GM19397 (cell line): Measurements from ENCODE around the gene ARHGAP45.
A peak's percentile ranks its signal among the peaks of the same experiment; 100 is the strongest.
"Not testable (repeated sequence)": the region's sequence is repeated elsewhere in the genome, so short reads cannot be mapped to it uniquely, and the experiment has no call there.

Experiments used
- ATAC-seq: cut with Tn5 transposase; IDR thresholded peaks from one replicate; pipeline ENCODE4 v1.9.1; 2021; ENCODE audit warnings: mild to moderate bottlenecking, moderate library complexity; ENCODE audit not compliant: unreplicated experiment

Gene ARHGAP45

DNA sequence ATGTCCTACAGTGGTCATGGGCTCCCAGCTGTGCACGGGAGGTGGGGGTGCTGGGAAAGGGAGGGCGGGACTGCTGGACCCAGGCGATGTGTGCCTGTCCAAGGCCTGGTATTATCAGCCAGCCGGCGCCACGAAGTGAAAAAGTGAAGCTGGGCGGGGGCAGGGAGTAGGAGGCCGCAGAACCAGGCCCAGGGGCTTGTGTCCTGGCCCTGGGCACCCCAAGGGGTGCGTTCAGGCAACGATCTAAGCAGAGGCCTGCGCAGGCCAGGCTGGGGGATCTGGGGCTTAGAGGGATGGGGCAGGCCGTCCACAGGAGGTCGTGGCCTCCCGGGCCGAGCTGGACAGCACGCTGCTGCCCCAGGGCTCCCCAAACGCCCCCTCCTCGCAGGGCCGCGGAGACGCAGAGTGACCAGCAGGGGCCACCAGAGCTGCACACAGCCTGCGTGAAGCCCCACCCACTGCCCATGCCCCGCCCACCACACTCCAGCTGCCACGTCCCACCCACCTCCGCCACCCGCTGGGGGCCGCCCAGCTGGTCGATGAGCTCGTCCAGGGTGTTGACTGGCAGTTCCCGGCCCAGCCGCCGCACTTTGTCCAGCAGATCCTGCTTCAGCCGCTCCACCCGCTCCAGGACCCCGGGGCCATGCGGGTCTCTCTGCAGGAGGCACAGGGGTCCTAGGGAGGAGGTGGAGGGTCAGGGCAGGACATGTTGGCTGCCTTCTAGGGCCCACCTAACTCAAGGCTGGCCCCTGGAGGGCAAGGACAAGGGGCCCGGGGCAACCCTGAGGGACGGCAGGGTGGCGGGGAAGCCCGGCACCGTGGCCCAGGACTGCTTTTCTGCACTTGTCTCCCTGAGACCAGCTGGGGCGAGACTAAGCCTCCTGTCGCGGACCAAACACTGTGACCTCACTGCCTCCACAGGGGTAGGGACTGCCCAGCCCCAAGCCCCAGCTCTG lies 46.3 kb downstream of the ARHGAP45 start:
- ATAC-seq: peak; percentile 49

GRCh38 chr19:1113986-1114483 lies 47.1 kb downstream of the ARHGAP45 start:
- ATAC-seq: no peak

- not testable (repeated sequence) for ATAC-seq
Observed at GRCh38 chr19:1114728-1115127, 47.8 kb downstream of the ARHGAP45 start.

DNA sequence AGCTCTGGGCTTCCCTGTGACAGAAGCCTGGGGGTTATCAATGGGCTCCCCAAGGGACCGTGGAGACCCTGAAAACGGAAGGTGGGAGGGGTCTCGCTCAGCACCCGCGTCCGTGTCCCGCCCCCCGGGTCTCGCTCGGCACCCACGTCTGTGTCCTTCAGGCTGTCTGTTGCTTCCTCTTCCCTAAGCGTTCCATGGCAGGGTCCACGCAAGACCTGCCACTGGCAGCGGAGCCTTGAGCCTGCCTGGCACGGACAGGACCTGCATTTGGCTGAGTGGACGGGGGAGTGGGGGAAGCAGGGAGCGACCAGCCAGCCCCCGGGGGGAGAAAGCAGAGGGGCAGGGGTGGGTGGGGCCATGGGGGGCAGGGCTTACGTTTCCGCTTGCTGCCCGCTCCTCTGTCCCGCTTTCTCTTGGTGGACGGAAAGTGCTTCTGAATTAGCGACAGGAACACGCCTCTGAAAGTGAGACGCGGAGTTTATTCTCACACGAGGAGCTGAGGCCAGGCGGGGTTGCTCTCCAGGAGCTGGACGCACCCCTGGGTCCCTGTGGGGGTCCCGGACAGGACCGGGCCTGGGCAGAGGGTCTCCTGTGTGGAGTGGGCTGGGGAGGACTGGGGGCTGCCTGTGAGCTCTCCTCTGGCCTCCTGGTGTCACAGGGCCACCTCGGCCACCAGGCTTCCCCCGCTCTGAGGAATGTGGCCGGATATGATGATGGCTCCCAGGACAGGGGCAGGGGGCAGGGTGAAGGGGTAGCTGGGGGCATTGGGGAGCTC lies 48.9 kb downstream of the ARHGAP45 start:
- no peak for ATAC-seq

- no peak for ATAC-seq
Observed at GRCh38 chr19:1116726-1117581, 50.0 kb downstream of the ARHGAP45 start.

GRCh38 chr19:1117654-1118053 lies 50.7 kb downstream of the ARHGAP45 start:
- no peak for ATAC-seq

DNA sequence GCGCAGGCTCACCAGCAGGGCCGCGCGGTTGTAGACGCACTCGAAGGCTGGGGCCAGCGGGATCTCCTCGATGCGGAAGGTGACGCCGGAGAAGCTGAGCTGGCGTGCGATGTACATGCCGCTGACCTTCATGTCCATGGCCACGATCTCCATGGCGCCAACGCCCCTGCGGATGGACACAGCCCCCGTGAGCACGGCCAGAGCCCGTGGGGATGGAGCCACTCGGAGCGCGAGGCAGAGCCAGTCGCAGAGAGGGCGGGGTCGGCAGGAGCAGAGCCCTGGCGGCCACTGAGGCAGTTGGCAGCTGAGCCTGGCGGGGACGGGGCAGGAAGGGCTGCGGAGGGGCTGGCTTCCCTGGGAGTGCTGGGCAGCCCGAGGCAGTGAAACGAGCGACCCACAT lies 52.0 kb downstream of the ARHGAP45 start:
- no peak for ATAC-seq

DNA sequence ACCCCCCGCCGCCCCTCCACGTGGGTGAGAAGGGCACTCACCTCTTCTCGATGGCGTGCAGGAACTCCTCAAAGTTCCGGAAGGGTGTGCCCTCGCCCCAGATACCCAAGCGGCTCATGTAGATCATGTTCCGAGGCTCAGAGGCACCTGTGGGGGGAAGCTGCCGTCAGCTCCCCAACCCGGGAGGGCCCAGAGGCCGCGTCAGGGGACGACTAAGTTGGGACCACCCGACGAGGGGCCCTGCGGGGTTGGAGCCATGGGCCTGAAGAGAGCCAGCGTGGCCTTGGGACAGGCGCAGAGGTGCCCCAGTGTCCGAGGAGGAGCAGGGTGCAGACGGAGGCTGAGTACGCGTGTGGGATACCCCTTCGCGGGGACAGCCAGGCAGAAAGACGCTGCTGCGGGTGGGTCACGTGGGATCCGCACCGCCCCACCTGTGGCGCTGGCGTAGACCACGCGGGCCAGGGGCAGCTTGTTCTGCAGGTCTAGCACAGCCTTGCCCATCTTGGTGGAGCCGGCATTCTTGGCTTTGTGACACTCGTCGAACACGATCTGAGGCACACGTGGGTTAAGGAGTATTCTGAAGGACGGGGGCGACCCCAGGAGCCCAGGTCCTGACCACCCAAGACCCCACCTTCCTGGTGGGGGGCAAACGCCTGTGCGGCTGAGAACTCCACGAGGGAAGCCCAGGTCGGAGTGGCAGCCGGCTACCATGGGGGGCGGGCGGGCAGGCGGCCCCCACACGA lies 52.7 kb downstream of the ARHGAP45 start:
- no peak for ATAC-seq

DNA sequence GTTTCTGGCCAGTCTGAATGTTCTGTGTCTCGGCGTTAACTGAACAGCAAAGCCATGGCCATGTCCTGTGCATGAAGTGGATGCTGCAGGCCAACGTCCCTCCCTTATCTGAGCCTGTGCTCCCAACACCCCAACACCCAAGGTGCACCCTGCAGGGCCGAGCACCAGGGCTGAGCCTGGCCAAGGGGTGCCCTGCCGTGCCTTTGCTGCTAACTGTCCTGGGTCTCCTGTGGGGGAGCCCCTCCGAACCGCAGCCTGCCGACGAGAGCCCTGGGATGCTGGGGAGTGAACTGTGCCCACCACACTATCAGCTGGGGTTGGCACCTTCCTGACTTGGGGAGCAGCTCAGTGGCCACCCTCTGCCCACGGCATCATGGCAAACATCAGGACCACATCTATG lies 54.4 kb downstream of the ARHGAP45 start:
- ATAC-seq: no peak

DNA sequence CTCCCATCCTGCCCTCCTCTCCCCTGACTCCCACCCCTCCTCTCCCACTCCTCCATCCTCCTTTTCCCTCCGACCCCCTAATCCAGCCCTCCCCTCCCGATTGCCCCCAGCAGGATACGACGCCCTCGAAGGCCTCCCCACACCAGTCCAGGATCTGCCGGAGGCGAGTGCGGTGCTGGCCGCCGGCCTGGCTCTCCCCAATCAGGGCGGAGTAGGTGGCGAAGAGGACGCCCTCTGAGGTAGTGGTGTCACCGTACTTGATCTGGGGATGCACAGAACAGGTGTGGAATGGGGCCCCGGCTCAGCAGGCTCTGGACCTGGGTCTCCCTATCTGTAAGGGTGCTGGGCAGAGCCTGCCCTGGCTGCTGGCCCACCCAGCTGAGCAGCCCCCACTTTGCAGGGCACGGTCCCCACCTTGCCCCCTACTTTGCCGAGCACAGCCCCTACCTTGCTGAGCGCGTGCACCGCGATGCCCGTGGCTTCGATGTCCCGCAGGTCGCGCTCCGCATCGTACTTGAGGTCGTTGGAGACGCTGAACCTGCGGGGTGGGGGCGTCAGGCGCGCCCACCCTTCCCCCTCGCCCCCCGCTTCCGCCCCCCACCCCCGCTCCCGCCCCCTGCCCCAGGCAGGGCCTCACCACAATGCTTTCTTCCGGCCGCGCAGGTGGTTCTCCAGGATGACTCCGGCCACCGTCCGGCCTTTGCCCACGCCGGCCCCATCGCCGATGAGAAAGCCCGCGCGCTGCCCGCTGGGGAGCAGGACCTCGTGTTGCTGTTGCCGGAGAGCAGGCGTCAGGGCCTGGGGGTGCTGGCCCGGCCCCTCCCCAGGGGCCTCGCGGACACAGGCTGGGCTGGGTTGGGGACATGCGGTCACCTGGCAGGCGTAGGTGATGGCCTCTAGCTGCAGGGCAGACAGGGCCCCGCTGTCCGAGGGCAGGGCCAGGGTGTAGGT lies 55.3 kb downstream of the ARHGAP45 start:
- ATAC-seq: no peak

GRCh38 chr19:1122972-1123363 lies 56.0 kb downstream of the ARHGAP45 start:
- ATAC-seq: no peak

DNA sequence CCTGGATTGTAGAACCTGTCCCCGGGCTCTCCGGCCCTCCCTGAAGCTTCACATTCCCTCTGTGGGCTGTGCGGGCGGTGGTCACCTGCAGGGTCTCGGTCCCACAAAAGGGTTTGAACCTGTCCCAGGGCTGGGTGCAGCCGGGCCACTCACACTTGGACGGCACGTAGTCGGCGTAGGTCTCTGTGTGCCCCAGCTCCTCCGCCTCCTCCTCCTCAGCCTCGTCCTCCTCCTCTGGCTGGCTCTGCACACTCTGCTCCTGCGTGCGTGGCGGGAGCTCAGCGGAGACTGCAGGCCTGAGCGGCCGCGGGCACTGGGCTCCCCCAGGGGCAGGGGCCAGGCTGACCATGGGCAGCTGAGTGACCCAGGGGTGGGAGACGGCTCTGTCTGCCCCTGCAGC lies 56.4 kb downstream of the ARHGAP45 start:
- no peak for ATAC-seq

GRCh38 chr19:1123885-1124677 lies 57.1 kb downstream of the ARHGAP45 start:
- ATAC-seq: no peak

DNA sequence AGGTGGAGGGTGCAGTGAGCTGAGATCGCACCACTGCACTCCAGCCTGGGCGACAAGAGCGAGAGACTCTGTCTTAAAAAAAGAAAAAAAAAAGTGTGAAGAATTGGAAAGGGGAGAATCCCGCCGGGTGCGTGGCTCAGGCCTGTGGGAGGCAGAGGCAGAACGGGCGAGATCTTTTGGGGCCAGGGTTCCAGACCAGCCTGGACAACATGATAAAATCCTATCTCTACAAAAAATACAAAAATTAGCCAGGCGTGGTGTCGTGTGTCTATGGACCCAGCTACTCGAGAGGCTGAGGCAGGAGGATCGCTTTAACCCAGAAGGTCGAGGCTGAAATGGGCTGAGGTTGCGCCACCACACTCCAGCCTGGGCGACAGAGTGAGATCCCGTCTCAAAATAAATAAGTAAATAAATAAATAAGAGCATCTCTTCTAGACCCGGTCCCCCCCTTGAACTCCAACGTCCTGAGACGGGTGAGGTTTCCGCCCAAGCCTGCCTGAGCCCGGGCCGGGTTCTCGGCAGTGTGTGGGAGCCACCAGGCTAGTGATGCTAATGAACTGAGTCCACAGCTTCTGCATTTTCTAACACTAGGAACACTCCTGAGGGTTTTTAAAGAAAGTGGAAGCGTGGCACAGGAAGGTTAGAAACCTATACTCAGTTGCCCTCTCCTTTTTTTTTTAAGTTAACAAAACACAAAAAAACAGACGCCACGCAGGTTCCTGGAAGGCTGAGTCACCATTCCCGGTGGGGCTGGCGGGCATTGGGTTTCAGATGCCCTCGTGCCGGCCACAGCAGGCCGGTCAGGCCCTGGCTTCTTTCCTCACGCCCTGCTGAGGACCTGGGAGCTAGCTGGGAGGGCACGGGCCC lies 58.9 kb downstream of the ARHGAP45 start:
- no peak for ATAC-seq

GRCh38 chr19:1126984-1127760 lies 60.2 kb downstream of the ARHGAP45 start:
- no peak for ATAC-seq

- no peak for ATAC-seq
Observed at GRCh38 chr19:1128106-1128505, 61.1 kb downstream of the ARHGAP45 start.
